ENCODE results near the gene RASA4B.
"Not testable (repeated sequence)": the region's sequence is repeated elsewhere in the genome, so short reads cannot be mapped to it uniquely, and the experiment has no call there.

GRCh38 chr7:102493220-102493935 lies 24.2 kb downstream of the RASA4B start:
- not testable (repeated sequence) for TF ChIP-seq CTCF, POLR2A (IDR thresholded peaks at IDR 0.05)

All from tibial nerve (tissue), 3 donors.